ENCODE results near the gene SETMAR.
A peak's percentile ranks its signal among the peaks of the same experiment; 100 is the strongest.

Gene SETMAR

GRCh38 chr3:4303187-4304123 lies at the start of gene SETMAR:
SETMAR (plus strand) TSS chr3:4303369; CDS start chr3:4303371, 2 bp downstream.
- no peak for TF ChIP-seq CTCF (IDR thresholded peaks at IDR 0.05; ENCODE audit: low read depth, low read length, missing control alignments)
- peak; percentile 68 for DNase-seq (ENCODE audit: low read depth)
- peak within 1 kb of the TSS; percentile 71 for H3K4me3 ChIP-seq (ENCODE audit: low read depth, low read length)

- no peak for DNase-seq (ENCODE audit: low read depth)
- TF ChIP-seq CTCF (IDR thresholded peaks at IDR 0.05; ENCODE audit: low read depth, low read length, missing control alignments): no peak
- H3K4me3 ChIP-seq (ENCODE audit: low read depth, low read length): no peak overlapping the region
Observed at GRCh38 chr3:4261406-4261805, 41.8 kb upstream of the SETMAR start.

GRCh38 chr3:4264040-4264439 lies 39.1 kb upstream of the SETMAR start:
- DNase-seq (ENCODE audit: low read depth): no peak
- TF ChIP-seq CTCF (IDR thresholded peaks at IDR 0.05; ENCODE audit: low read depth, low read length, missing control alignments): no peak
- H3K4me3 ChIP-seq (ENCODE audit: low read depth, low read length): no peak overlapping the region

GRCh38 chr3:4270720-4271119 lies 32.4 kb upstream of the SETMAR start:
- no peak for DNase-seq (ENCODE audit: low read depth)
- no peak for TF ChIP-seq CTCF (IDR thresholded peaks at IDR 0.05; ENCODE audit: low read depth, low read length, missing control alignments)
- no peak overlapping the region for H3K4me3 ChIP-seq (ENCODE audit: low read depth, low read length)

GRCh38 chr3:4271834-4272233 lies 31.3 kb upstream of the SETMAR start:
- DNase-seq (ENCODE audit: low read depth): no peak
- H3K4me3 ChIP-seq (ENCODE audit: low read depth, low read length): no peak overlapping the region
- TF ChIP-seq CTCF (IDR thresholded peaks at IDR 0.05; ENCODE audit: low read depth, low read length, missing control alignments): peak; percentile 8

GRCh38 chr3:4279516-4280105 lies 23.6 kb upstream of the SETMAR start:
- H3K4me3 ChIP-seq (ENCODE audit: low read depth, low read length): no peak overlapping the region
- no peak for DNase-seq (ENCODE audit: low read depth)
- TF ChIP-seq CTCF (IDR thresholded peaks at IDR 0.05; ENCODE audit: low read depth, low read length, missing control alignments): no peak

Data from GM12864 (cell line).